ENCODE data around the gene COPG2. TPM values are rescaled to one million over a fixed set of nuclear protein-coding genes. Genes with fewer than 3 reads are reported as not detected.

COPG2 gene
- total RNA-seq, 2 experiments from 2014 or later: 29.9 to 32.2 TPM

- Histone ChIP-seq H3K36me3 (ENCODE audit: insufficient read depth, low read length) (no peaks in the 10 kb centered on the region), H3K4me2 (ENCODE audit: low read length) (no peak overlapping the region), H3K9me2 (ENCODE audit: insufficient read depth, low read length) (no peaks in the 10 kb centered on the region), H2AFZ (ENCODE audit: low read length) (no peak overlapping the region), H3K4me1 (ENCODE audit: insufficient read depth, low read length, poor library complexity, severe bottlenecking) (no peaks in the 10 kb centered on the region), H3K27ac (ENCODE audit: low read depth, low read length, poor library complexity, severe bottlenecking) (no peak overlapping the region), H3K4me3 (ENCODE audit: low read depth, low read length, poor library complexity, severe bottlenecking) (no peak overlapping the region), H4K20me1 (ENCODE audit: insufficient read depth, low read length) (no peaks in the 10 kb centered on the region), H3K79me2 (ENCODE audit: insufficient read depth, low read depth, low read length) (no peaks in the 10 kb centered on the region), H3K9me3 (ENCODE audit: low read length) (no peaks in the 10 kb centered on the region; the same call in 1 of the 2 replicates)
- ChIA-PET CTCF (ENCODE audit: unreplicated experiment) (no interaction called here), POLR2A (interaction anchor here (0.6 kb wide), 2 partner anchors 31 to 237 kb away, joined by 3 read pairs; no protein-coding TSS in a partner anchor)
- TF ChIP-seq EZH2phosphoT487 (IDR thresholded peaks at IDR 0.05; ENCODE audit: borderline replicate concordance, low read depth, low read length): no peak
- TF ChIP-seq CTCF (conservative IDR thresholded peaks at IDR 0.05; ENCODE audit: low read length): no peak
- intact Hi-C loops (cut with micrococcal nuclease; ENCODE audit: unreplicated experiment): no loop called here
- BruUV-seq (replicated peaks): no TSS peak
- DNase-seq (ENCODE audit: low spot score): no peak
These were observed 39.6 kb downstream of the COPG2 start for GRCh38 chr7:130628901-130629300.

- no peak for DNase-seq (ENCODE audit: low spot score)
- ChIA-PET CTCF (ENCODE audit: unreplicated experiment) (no interaction called here), POLR2A (interaction anchor here (0.5 to 0.6 kb wide), 2 partner anchors 69 to 895 kb away, joined by 3 read pairs; no protein-coding TSS in a partner anchor)
- no peaks in the 10 kb centered on the region for H3K9me2 ChIP-seq (ENCODE audit: insufficient read depth, low read length)
- H3K27ac ChIP-seq (ENCODE audit: low read depth, low read length, poor library complexity, severe bottlenecking): no peak overlapping the region
- H3K4me3 ChIP-seq (ENCODE audit: low read depth, low read length, poor library complexity, severe bottlenecking): no peak overlapping the region
- H4K20me1 ChIP-seq (ENCODE audit: insufficient read depth, low read length): no peaks in the 10 kb centered on the region
- H2AFZ ChIP-seq (ENCODE audit: low read length): no peak overlapping the region
- no TSS peak for BruUV-seq (replicated peaks)
- no peak overlapping the region for H3K4me2 ChIP-seq (ENCODE audit: low read length)
- intact Hi-C loops (cut with micrococcal nuclease; ENCODE audit: unreplicated experiment): no loop called here
- H3K79me2 ChIP-seq (ENCODE audit: insufficient read depth, low read depth, low read length): no peaks in the 10 kb centered on the region
- no peak for TF ChIP-seq CTCF (conservative IDR thresholded peaks at IDR 0.05; ENCODE audit: low read length)
- TF ChIP-seq EZH2phosphoT487 (IDR thresholded peaks at IDR 0.05; ENCODE audit: borderline replicate concordance, low read depth, low read length): no peak
- no peaks in the 10 kb centered on the region for H3K36me3 ChIP-seq (ENCODE audit: insufficient read depth, low read length)
- no peaks in the 10 kb centered on the region for H3K4me1 ChIP-seq (ENCODE audit: insufficient read depth, low read length, poor library complexity, severe bottlenecking)
- H3K9me3 ChIP-seq (ENCODE audit: low read length): no peaks in the 10 kb centered on the region; the same call in 1 of the 2 replicates
These were observed 40.8 kb downstream of the COPG2 start for GRCh38 chr7:130627775-130628174.

GRCh38 chr7:130622866-130623265, 45.7 kb downstream of the COPG2 start:
- ChIA-PET CTCF (ENCODE audit: unreplicated experiment) (no interaction called here), POLR2A (interaction anchor here (0.5 kb wide), 1 partner anchor 270 kb away, joined by 3 read pairs; no protein-coding TSS in a partner anchor)
- Histone ChIP-seq H3K27ac (ENCODE audit: low read depth, low read length, poor library complexity, severe bottlenecking) (no peak overlapping the region), H3K9me3 (ENCODE audit: low read length) (no peaks in the 10 kb centered on the region), H2AFZ (ENCODE audit: low read length) (no peak overlapping the region), H3K36me3 (ENCODE audit: insufficient read depth, low read length) (no peaks in the 10 kb centered on the region), H3K79me2 (ENCODE audit: insufficient read depth, low read depth, low read length) (no peaks in the 10 kb centered on the region), H3K9me2 (ENCODE audit: insufficient read depth, low read length) (no peaks in the 10 kb centered on the region), H3K4me2 (ENCODE audit: low read length) (no peak overlapping the region), H3K4me1 (ENCODE audit: insufficient read depth, low read length, poor library complexity, severe bottlenecking) (no peaks in the 10 kb centered on the region), H3K4me3 (ENCODE audit: low read depth, low read length, poor library complexity, severe bottlenecking) (no peak overlapping the region), H4K20me1 (ENCODE audit: insufficient read depth, low read length) (no peaks in the 10 kb centered on the region)
- TF ChIP-seq CTCF (conservative IDR thresholded peaks at IDR 0.05; ENCODE audit: low read length): no peak
- no peak for TF ChIP-seq EZH2phosphoT487 (IDR thresholded peaks at IDR 0.05; ENCODE audit: borderline replicate concordance, low read depth, low read length)
- DNase-seq (ENCODE audit: low spot score): no peak
- intact Hi-C loops (cut with micrococcal nuclease; ENCODE audit: unreplicated experiment): no loop called here
- no TSS peak for BruUV-seq (replicated peaks)

All from OCI-LY7 (cell line).